Activated effector memory CD4-positive, alpha-beta T cell treated with Interleukin-2 at 50 U/mL for 16 hours (primary cell): ENCODE measurements around the gene ADH1B.
"Not testable (repeated sequence)": the region's sequence is repeated elsewhere in the genome, so short reads cannot be mapped to it uniquely, and the experiment has no call there.

Experiments
- DNase-seq: peaks from one replicate; pipeline ENCODE4 v3.0.0-alpha.2; 2020

ADH1B gene

DNA sequence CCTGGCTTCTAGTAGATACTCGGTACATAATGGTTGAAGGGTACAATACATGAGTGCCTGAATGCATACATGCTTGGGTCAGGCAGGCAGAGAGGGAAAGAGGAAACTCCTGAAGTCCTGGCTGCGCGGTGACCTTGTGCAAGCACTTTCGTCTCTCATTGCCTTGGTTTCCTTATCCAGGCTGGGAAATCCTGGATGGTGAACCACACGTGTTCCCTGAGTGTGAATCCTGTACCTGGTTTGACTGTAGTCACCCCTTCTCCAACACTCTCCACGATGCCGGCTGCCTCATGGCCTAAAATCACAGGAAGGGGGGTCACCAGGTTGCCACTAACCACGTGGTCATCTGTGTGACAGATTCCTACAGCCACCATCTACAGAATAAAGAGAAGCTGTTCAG is 3.4 kb downstream of the ADH1B start:
- not testable (repeated sequence) for DNase-seq

GRCh38 chr4:99317354-99317753 is 3.8 kb downstream of the ADH1B start:
- no peak for DNase-seq

DNA sequence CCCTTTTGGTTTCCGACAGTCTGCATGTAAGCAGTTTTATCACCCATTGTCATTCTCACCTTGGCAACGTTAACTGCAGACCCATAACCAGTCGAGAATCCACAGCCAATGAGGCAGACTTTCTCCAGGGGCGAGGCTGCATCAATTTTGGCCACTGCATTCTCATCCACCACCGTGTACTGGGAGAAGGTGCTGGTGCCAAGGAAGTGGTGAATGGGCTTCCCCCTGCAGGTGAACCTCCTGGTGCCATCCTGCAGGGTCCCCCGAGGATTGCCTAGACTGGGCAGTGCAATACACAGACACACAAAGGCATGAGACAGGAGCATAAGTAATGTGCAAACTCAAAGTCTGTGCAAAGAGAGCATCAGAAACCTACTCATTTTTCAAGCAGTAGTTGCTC is 5.4 kb downstream of the ADH1B start:
- no peak for DNase-seq

DNA sequence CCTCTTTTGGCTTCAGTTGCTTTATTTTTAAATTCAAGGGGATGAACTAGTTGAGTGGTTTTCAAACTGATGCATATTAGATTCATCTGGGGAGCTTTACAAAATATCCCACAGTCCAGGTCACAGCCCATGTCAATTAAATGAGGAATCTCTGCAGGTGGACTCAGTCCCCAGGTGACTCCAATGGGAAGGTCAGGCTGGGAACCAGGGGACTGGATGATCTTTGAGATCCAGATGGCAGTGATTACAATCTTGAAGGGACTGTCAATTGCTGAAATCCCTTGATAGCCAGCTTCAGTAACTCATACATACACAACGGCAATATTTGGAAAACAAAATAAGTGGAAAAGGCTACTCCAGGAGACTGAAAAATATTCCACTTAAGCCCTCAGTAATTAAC is 7.0 kb downstream of the ADH1B start:
- no peak for DNase-seq

DNA sequence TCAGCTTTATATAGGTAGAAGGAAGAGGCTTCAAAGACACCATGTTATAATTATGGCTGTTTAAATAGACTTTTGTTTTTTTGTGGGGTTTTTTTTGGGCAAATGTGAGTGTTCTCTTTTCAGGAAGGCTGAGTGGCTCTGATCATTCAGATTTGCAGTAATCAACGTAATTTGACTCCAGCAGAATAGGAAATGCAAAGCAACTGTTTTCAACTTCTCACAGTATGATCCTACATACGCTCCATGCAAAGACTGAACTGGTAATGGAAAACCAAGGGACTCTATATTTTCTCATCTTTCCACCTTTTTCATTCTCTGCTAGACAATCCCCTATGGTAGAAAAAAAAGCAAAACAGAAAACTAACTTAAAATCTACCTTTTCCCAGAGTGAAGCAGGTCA is 10.8 kb downstream of the ADH1B start:
- DNase-seq, result no peak

DNA sequence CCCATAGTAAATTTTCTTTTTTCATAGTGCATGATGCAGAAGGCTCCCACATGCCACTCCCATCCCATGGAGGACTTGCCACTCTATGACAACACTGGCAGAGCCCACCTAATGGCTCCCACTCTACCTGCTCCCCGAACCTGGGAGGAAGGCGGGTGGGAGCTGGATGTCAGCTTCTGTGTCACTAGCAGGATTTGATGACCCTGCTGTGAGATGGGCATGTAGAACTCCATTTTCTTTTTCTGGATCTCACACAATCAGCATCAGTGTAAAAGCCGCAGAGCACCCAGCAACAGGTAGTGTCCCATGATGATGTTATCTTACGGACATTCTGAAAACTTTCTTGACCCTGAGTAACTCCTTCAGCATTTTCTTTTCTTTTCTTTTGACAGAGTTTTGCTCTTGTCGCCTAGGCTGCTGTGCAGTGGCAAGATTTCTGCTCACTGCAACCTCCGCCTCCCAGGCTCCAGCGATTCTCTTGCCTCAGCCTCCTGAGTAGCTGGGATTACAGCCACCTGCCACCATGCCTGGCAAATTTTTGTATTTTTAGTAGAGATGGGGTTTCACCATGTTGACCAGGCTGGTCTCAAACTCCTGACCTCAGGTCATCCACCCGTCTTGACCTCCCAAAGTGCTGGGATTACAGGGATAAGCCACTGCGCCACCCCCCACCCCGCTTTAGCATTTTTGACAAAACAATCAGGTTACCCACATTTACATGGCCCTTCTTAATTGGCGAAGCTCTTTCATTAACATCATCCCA is 15.4 kb downstream of the ADH1B start:
- DNase-seq, result no peak

- no peak for DNase-seq
These were observed 19.6 kb downstream of the ADH1B start for GRCh38 chr4:99301376-99302164.

DNA sequence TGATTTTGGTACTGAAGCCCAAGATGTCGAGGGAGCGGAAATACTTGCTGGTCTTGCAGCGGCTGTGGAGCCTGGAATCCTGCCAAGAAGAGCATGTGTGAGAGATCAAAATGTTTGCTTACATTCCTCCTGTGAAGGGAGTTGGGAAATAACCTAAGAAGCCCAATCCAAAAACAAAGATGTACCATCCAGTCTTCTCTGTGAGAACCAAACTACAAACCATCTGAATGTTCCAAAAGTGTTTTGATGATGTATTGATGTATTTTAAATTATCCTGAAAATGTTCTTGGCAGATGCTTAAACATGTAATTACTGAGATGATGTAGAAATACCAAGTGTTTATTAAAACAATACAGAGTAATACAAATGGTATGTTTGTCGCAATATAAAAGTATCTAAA is 20.3 kb downstream of the ADH1B start:
- no peak for DNase-seq

DNA sequence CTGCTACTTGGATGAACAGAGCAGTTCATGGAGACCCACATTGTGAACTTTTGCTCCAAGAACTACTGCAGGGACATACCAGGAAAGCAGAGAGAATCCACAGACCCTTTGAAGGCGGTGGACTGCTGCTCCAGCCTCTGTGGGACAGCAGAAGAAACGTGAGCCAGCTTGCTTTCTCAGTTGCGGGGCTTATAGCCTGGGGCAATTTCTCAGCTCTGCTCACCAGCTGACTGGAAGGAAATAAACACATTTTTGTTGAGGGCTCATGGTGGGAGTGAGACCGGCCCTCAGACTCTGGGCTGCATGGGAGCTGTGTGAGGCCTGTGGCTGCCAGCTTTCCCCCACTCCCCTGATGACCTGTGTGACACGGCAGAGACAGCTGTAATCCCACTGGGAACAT is 27.8 kb downstream of the ADH1B start:
- no peak for DNase-seq

DNA sequence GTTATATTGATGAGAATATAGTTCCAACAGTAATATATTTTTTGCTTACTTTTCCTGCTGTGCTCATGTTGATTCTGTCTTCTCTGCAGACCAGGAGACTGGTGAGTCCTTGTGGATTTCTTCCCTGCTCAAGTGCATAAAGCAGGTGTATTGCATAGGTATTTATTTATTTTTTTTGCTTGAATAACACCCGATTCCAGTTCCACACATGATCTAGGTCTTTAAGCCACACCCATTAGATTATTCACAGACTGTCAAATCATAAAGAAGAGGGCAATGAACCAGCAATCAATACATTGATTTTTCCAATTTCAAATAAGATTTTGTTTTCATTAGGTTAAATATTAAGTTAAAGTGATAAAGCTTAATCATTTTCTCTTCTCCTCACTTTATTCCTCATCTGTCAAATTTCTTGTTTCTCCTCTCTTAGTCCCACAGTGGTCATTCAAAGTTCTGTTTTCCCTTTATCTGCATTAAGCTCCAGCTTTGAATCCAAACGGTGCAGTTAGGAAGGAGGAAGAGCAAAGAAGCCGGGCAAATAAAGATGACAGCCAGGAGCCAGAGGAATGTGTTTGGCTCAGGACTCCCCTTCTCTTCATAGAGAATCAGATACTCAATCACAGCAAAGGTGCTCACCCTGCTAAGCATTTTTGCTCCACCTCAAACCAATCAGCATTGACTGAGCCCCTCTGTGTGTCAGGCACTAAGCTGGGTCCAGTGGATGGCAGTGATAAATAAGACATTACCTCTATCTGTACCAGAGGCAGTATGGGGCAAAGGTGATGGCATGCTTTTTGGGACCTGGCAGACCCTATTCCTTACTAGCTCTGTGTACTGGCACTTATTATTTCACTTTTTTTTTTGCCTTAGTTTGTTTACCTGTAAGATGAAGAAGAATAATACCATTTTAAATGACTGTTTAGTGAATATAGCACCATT is 30.1 kb downstream of the ADH1B start, which contains the start of gene ADH1A:
Gene ADH1A (minus strand): TSS at position 138 of the 939 bp plus-strand sequence. CDS start 71 bp downstream, at position 67.
- DNase-seq, result no peak

DNA sequence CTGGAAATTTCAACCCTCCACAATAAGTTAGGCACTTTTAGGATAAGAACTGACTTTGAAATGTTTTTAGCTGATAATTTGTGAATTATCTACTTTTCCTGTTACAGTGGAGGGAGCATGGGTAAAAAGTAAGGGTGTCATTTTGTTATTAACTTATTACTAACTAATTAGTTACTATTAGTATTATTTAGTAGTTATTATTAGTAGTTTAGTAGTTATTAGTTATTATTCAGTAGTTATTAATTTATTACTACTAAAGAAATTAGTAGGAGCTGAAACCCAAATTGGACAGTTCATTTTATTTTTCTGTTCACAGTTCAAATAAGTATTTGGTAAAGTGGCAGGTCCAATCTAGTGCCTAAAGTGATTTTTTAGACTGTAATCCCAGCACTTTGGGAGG is 35.8 kb downstream of the ADH1B start:
- DNase-seq, result no peak

GRCh38 chr4:99282731-99283130 is 38.5 kb downstream of the ADH1B start:
- DNase-seq, result no peak

DNA sequence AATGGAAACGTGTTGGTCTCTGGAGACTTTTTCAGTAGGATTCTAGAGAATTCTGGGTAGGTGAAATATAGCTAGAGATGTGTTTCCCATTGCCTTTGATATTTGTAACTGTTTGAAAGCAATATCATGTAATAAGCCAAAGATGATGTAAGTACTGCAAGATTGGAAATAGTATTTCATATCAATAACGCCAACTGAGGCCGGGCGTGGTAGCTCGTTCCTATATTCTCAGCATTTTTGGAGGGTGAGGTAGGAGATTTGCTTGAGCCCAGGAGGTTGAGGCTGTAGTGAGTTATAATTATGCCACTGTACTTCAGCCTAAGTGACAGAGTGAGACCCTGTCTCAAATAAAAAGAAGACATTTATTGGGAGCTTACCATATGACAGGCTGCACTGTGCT is 39.9 kb downstream of the ADH1B start:
- DNase-seq, result no peak

DNA sequence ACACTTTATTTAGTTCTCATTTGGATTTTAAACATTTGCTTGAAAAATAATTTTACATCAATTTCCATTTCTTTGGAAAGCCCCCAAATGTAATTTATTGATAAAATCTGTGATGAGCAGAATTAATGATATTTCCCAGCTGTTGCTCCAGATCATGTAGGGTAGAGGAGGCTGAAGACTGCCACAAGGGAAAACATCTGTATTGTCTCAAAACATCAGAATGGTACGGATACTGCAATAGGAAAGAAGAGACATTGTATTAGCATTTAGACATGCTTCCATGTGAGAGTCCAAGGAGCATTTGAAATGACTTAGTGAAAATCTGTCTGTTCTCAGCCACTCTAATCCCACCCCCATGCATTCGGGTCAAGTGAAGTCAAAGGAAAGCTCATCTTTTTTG is 44.8 kb downstream of the ADH1B start:
- DNase-seq, result no peak

- no peak for DNase-seq
These were observed 45.3 kb downstream of the ADH1B start for GRCh38 chr4:99275885-99276284.

GRCh38 chr4:99275050-99275449 is 46.2 kb downstream of the ADH1B start:
- DNase-seq, result no peak

GRCh38 chr4:99273704-99274103 is 47.5 kb downstream of the ADH1B start:
- DNase-seq, result no peak

- DNase-seq, result no peak
These were observed 56.3 kb downstream of the ADH1B start for GRCh38 chr4:99264927-99265326.
